OCI-LY1 (cell line): Measurements from ENCODE around the gene ENDOV.
A peak's percentile ranks its signal among the peaks of the same experiment; 100 is the strongest.

Experiments used
- H2AFZ ChIP-seq: fragments of 200-600 bp; sonication (generic), shearing (Covaris generic); 2 replicates; pipeline ENCODE4 v1.6.0; 2014; ENCODE audit warnings: antibody characterized with exemption, mild to moderate bottlenecking, low read length
- H3F3A ChIP-seq: fragments of 200-600 bp; sonication (generic), shearing (Covaris generic); 2 replicates; pipeline ENCODE4 v1.6.0; 2014; ENCODE audit warnings: mild to moderate bottlenecking, antibody characterized with exemption, low read length, moderate library complexity; ENCODE audit not compliant: insufficient read depth
- H3K27ac ChIP-seq: fragments of 200-600 bp; sonication (generic); 2 replicates; pipeline ENCODE4 v1.5.1; 2014; ENCODE audit warnings: low read length, mixed run types, mild to moderate bottlenecking, low read depth; ENCODE audit not compliant: poor library complexity, severe bottlenecking
- H3K27me3 ChIP-seq: fragments of 200-600 bp; sonication (generic); 2 replicates; pipeline ENCODE4 v1.6.0; 2014; ENCODE audit warnings: antibody characterized with exemption, mild to moderate bottlenecking, low read length, moderate library complexity; ENCODE audit not compliant: insufficient read depth
- H3K36me3 ChIP-seq: fragments of 200-600 bp; sonication (generic); 2 replicates; pipeline ENCODE4 v1.6.1; 2014; ENCODE audit warnings: mild to moderate bottlenecking, antibody characterized with exemption, low read length, moderate library complexity, mixed read lengths; ENCODE audit not compliant: insufficient read depth
- H3K4me1 ChIP-seq: fragments of 200-600 bp; sonication (generic); 2 replicates; pipeline ENCODE4 v1.5.1; 2014; ENCODE audit warnings: mild to moderate bottlenecking, low read length, moderate library complexity; ENCODE audit not compliant: insufficient read depth, severe bottlenecking
- H3K4me2 ChIP-seq: fragments of 200-600 bp; sonication (generic), shearing (Covaris generic); 2 replicates; pipeline ENCODE4 v1.6.1; 2014; ENCODE audit warnings: low read length
- H3K4me3 ChIP-seq: fragments of 200-600 bp; sonication (generic); 2 replicates; pipeline ENCODE4 v1.5.1; 2014; ENCODE audit warnings: low read length, low read depth, mild to moderate bottlenecking, mixed read lengths; ENCODE audit not compliant: poor library complexity, severe bottlenecking
- H3K79me2 ChIP-seq: fragments of 200-600 bp; shearing (Covaris generic); 2 replicates; pipeline ENCODE4 v1.6.1; 2016; ENCODE audit warnings: mixed run types, low read length, mixed read lengths; ENCODE audit not compliant: insufficient read depth
- H3K9ac ChIP-seq: fragments of 200-600 bp; sonication (generic), shearing (Covaris generic); 2 replicates; pipeline ENCODE4 v1.6.1; 2014; ENCODE audit warnings: mild to moderate bottlenecking, low read length, mixed read lengths
- H3K9me2 ChIP-seq: fragments of 200-600 bp; sonication (generic), shearing (Covaris generic); 2 replicates; pipeline ENCODE4 v1.6.1; 2014; ENCODE audit warnings: low read depth, mild to moderate bottlenecking, low read length, mixed read lengths
- H3K9me3 ChIP-seq: fragments of 200-600 bp; shearing (Covaris generic); 2 replicates; pipeline ENCODE4 v1.6.1; 2014; ENCODE audit warnings: low read length, mixed read lengths
- H4K20me1 ChIP-seq: fragments of 200-600 bp; sonication (generic), shearing (Covaris generic); 2 replicates; pipeline ENCODE4 v1.6.0; 2016; ENCODE audit warnings: mild to moderate bottlenecking, low read length; ENCODE audit not compliant: insufficient read depth
- EZH2 ChIP-seq: fragments of 200-600 bp; sonication (generic), shearing (Covaris generic); IDR thresholded peaks from 2 replicates; pipeline ENCODE4 v1.8.0; 2017; ENCODE audit warnings: borderline replicate concordance, mixed run types, mild to moderate bottlenecking, antibody characterized with exemption, low read length, moderate library complexity, mixed read lengths
- TF ChIP-seq, protein P1 (sequence below): fragments of 200-600 bp; sonication (generic), shearing (Covaris generic); IDR thresholded peaks from 2 replicates; pipeline ENCODE4 v1.5.1; 2017; ENCODE audit warnings: mild to moderate bottlenecking, antibody characterized with exemption, low read length, moderate library complexity, mixed read lengths

Gene ENDOV

DNA sequence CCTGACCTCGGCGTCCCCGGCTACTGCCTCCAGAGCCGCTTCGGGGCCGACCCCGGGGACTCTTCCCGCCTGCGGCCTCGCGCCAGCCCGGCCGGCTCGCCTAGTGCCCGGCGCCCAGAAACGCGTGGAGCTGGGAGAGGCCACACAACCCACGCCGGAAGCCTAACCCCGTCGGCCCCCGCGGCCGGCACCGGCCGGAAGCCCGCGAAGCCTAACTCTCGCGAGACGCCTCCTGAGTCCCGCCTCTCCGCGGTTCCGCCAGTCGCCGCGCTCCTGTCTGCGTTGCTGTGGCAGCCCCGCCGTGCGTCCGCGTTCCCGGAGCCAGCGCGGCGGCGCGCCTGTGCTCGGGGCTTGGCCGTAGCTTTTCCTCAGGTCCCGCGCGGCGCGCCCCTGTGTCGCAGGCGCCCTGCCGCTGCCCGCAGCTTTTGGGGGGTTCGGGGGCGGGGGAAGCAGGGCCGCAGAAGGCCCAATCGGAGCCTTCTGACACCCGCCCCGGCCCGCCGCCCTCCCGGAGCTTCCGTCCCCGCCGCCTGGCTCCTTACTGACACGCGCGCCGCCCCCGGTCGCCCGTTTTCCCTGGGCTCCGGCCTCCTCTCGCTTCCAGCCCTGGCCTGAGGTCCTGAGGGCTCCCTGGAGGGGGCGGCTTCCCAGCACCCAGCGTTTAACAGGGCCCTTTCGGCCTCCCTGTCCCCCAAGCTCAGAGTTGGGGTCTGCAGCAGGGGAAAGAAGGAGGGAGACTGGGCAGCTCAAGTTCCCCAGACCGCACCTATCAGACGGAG, 39.8 kb downstream of the ENDOV start:
- no peaks in the 10 kb centered on the region for H3K9me3 ChIP-seq
- H3K27me3 ChIP-seq = peaks cover 7% of the 10 kb centered on the region; the same call in 1 of the 2 replicates
- no peaks in the 10 kb centered on the region for H4K20me1 ChIP-seq
- no peaks in the 10 kb centered on the region for H3K79me2 ChIP-seq
- peak overlapping the region; percentile 90 for H3K9ac ChIP-seq
- H3K9me2 ChIP-seq = no peaks in the 10 kb centered on the region
- H3K4me2 ChIP-seq = peak overlapping the region; percentile 91
- TF ChIP-seq EZH2 = no peak
- TF ChIP-seq, protein P1, sequence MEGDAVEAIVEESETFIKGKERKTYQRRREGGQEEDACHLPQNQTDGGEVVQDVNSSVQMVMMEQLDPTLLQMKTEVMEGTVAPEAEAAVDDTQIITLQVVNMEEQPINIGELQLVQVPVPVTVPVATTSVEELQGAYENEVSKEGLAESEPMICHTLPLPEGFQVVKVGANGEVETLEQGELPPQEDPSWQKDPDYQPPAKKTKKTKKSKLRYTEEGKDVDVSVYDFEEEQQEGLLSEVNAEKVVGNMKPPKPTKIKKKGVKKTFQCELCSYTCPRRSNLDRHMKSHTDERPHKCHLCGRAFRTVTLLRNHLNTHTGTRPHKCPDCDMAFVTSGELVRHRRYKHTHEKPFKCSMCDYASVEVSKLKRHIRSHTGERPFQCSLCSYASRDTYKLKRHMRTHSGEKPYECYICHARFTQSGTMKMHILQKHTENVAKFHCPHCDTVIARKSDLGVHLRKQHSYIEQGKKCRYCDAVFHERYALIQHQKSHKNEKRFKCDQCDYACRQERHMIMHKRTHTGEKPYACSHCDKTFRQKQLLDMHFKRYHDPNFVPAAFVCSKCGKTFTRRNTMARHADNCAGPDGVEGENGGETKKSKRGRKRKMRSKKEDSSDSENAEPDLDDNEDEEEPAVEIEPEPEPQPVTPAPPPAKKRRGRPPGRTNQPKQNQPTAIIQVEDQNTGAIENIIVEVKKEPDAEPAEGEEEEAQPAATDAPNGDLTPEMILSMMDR = no peak
- no peaks in the 10 kb centered on the region for H3K36me3 ChIP-seq
- H3K27ac ChIP-seq = no peak overlapping the region
- no peak overlapping the region for H2AFZ ChIP-seq
- H3K4me1 ChIP-seq = peaks cover 22% of the 10 kb centered on the region
- H3K4me3 ChIP-seq = peak overlapping the region; percentile 78
- no peaks in the 10 kb centered on the region for H3F3A ChIP-seq

DNA sequence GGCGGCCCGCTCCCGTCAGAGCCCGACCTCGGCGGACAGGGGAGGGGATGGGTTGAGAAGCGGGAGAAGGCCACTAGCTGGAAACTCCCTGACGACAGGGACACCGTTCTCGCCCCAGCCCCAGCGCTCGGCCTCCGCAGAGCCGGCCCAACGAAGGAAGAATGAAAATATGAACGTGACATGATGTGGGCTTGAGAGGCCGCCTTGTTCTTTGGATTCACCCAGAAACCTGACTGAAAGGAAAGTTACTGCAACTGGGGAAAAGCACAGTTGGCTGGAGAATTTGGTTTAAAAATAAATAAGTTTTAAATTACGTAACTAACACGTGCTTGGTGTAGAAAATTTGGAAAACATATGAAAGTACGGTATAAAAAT, 40.4 kb downstream of the ENDOV start:
- no peaks in the 10 kb centered on the region for H3F3A ChIP-seq
- peaks cover 7% of the 10 kb centered on the region; the same call in 1 of the 2 replicates for H3K27me3 ChIP-seq
- no peaks in the 10 kb centered on the region for H3K36me3 ChIP-seq
- no peak for TF ChIP-seq EZH2
- TF ChIP-seq, protein P1 = no peak
- H3K4me1 ChIP-seq = peaks cover 22% of the 10 kb centered on the region
- no peaks in the 10 kb centered on the region for H4K20me1 ChIP-seq
- no peaks in the 10 kb centered on the region for H3K9me3 ChIP-seq
- H2AFZ ChIP-seq = no peak overlapping the region
- H3K4me2 ChIP-seq = peak overlapping the region; percentile 91
- H3K9ac ChIP-seq = peak overlapping the region; percentile 90
- peak overlapping the region; percentile 78 for H3K4me3 ChIP-seq
- no peaks in the 10 kb centered on the region for H3K9me2 ChIP-seq
- H3K79me2 ChIP-seq = no peaks in the 10 kb centered on the region
- no peak overlapping the region for H3K27ac ChIP-seq

DNA sequence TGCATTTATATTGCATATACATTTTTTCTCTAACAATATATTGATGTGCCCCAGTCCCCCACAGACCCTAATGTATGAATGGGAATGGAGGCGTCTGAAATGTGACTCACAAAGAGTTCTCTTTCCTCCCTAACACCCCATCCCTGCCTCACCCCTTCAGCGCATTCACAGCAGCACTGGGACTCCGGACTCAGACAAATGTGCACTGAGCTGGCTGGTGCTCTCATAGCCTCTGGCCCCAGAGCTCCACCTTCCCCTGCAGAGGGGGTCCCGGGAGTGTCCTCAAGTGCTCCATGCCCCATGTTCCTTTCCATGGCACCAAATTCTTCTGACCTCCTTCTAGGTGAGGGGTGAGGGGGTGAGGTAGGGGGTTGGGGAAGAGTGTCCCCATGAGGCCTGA, 40.8 kb downstream of the ENDOV start:
- no peaks in the 10 kb centered on the region for H3K36me3 ChIP-seq
- no peaks in the 10 kb centered on the region for H3K9me2 ChIP-seq
- no peak overlapping the region for H3K27ac ChIP-seq
- peak overlapping the region; percentile 78 for H3K4me3 ChIP-seq
- H3F3A ChIP-seq = no peaks in the 10 kb centered on the region
- peaks cover 22% of the 10 kb centered on the region for H3K4me1 ChIP-seq
- peaks cover 7% of the 10 kb centered on the region; the same call in 1 of the 2 replicates for H3K27me3 ChIP-seq
- no peaks in the 10 kb centered on the region for H4K20me1 ChIP-seq
- H2AFZ ChIP-seq = no peak overlapping the region
- no peaks in the 10 kb centered on the region for H3K9me3 ChIP-seq
- no peaks in the 10 kb centered on the region for H3K79me2 ChIP-seq
- TF ChIP-seq, protein P1 = no peak
- H3K4me2 ChIP-seq = peak overlapping the region; percentile 91
- peak overlapping the region; percentile 90 for H3K9ac ChIP-seq
